NCI-H2196 treated with DMSO at 0.1 percent for 48 hours (cell line): ENCODE measurements around the gene ZNF629.
"Not testable (repeated sequence)": the region's sequence is repeated elsewhere in the genome, so short reads cannot be mapped to it uniquely, and the experiment has no call there.

Experiments
- DNase-seq: peaks from one replicate; lab custom pipeline; 2025; ENCODE audit not compliant: unreplicated experiment; lab: John Stamatoyannopoulos, UW

Gene ZNF629

GRCh38 chr16:30786936-30787612, at the start of gene ZNF629:
Gene ZNF629 (minus strand): TSS chr16:30787205. CDS start chr16:30784482, 2,723 bp downstream.
- peak; percentile 20 for DNase-seq

GRCh38 chr16:30834130-30834740, 47.2 kb upstream of the ZNF629 start:
- no peak for DNase-seq

- DNase-seq = no peak
Observed at GRCh38 chr16:30830072-30830417, 43.0 kb upstream of the ZNF629 start.

GRCh38 chr16:30829130-30830071, 42.4 kb upstream of the ZNF629 start:
- no peak for DNase-seq

GRCh38 chr16:30821891-30822290, 34.9 kb upstream of the ZNF629 start:
- no peak for DNase-seq

- DNase-seq = not testable (repeated sequence)
Observed at GRCh38 chr16:30821441-30821840, 34.4 kb upstream of the ZNF629 start.

- no peak for DNase-seq
Observed at GRCh38 chr16:30820952-30821421, 34.0 kb upstream of the ZNF629 start.

GRCh38 chr16:30816769-30817168, 29.8 kb upstream of the ZNF629 start:
- DNase-seq = no peak

GRCh38 chr16:30813821-30814189, 26.8 kb upstream of the ZNF629 start:
- no peak for DNase-seq

GRCh38 chr16:30809675-30810074, 22.7 kb upstream of the ZNF629 start:
- not testable (repeated sequence) for DNase-seq

- not testable (repeated sequence) for DNase-seq
Observed at GRCh38 chr16:30808890-30809426, 22.0 kb upstream of the ZNF629 start.

- no peak for DNase-seq
Observed at GRCh38 chr16:30808146-30808545, 21.1 kb upstream of the ZNF629 start.

GRCh38 chr16:30805370-30806169, 18.6 kb upstream of the ZNF629 start:
- peak; percentile 73 for DNase-seq

- DNase-seq = no peak
Observed at GRCh38 chr16:30805056-30805369, 18.0 kb upstream of the ZNF629 start.

GRCh38 chr16:30802936-30803335, 15.9 kb upstream of the ZNF629 start:
- no peak for DNase-seq

- DNase-seq = no peak
Observed at GRCh38 chr16:30797670-30798309, 10.8 kb upstream of the ZNF629 start.

GRCh38 chr16:30794634-30795033, 7.6 kb upstream of the ZNF629 start:
- DNase-seq = no peak

GRCh38 chr16:30793508-30794069, 6.6 kb upstream of the ZNF629 start:
- no peak for DNase-seq

GRCh38 chr16:30787613-30788378, 791 bp upstream of the ZNF629 start:
- DNase-seq = no peak
